PC-9 (cell line): ENCODE results near the gene CPNE7. TPM values are rescaled to one million over a fixed set of nuclear protein-coding genes. Genes with fewer than 3 reads are reported as not detected.

Experiments
- BruUV-seq: library from RNA; stranded (reverse); fragments of 400-500 nt; replicated peaks from 2 replicates; lab custom pipeline; 2021; lab: Mats Ljungman, UMichigan
- CTCF ChIA-PET: fragments of 300-600 bp; sonication (Branson Sonifier 250); formaldehyde crosslinking; loops from one replicate; lab custom pipeline; 2022; ENCODE audit warnings: antibody characterized with exemption; lab: Charles Lee
- POLR2A ChIA-PET: fragments of 300-600 bp; sonication (Branson Sonifier 250); formaldehyde crosslinking; loops from one replicate; lab custom pipeline; 2022; ENCODE audit warnings: antibody characterized with exemption; ENCODE audit not compliant: unreplicated experiment; lab: Charles Lee
- DNase-seq, 2 experiments: peaks; one replicate each; pipeline versions ENCODE4 v3.0.0 to v3.0.0-alpha.2; 2015 to 2022; ENCODE audit warnings: mixed read lengths in 1 of 2
- H2AFZ ChIP-seq: fragments of 200-600 bp; sonication (generic); 2 replicates; pipeline ENCODE4 v1.8.1; 2017; ENCODE audit warnings: antibody characterized with exemption
- H3F3A ChIP-seq: fragments of 200-600 bp; sonication (generic); 2 replicates; pipeline ENCODE4 v1.8.1; 2017; ENCODE audit warnings: antibody characterized with exemption, mild to moderate bottlenecking, low read depth; ENCODE audit not compliant: insufficient read depth
- H3K27ac ChIP-seq: fragments of 200-600 bp; sonication (generic); 2 replicates; pipeline ENCODE4 v1.6.1; 2016; ENCODE audit warnings: mixed run types
- H3K27me3 ChIP-seq: fragments of 200-600 bp; sonication (generic); 2 replicates; pipeline ENCODE4 v1.6.1; 2016; ENCODE audit warnings: low read depth, mixed run types; ENCODE audit not compliant: insufficient read depth
- H3K36me3 ChIP-seq: fragments of 200-600 bp; sonication (generic); 2 replicates; pipeline ENCODE4 v1.6.1; 2016; ENCODE audit warnings: low read depth, mixed run types
- H3K4me1 ChIP-seq: fragments of 200-600 bp; sonication (generic); replicated peaks from 2 replicates; pipeline ENCODE4 v1.6.1; 2016; ENCODE audit warnings: mixed run types; ENCODE audit not compliant: insufficient read depth
- H3K4me2 ChIP-seq: fragments of 200-600 bp; sonication (generic); 2 replicates; pipeline ENCODE4 v1.6.1; 2017; ENCODE audit warnings: mixed run types
- H3K4me3 ChIP-seq: fragments of 200-600 bp; sonication (generic); 2 replicates; pipeline ENCODE4 v1.6.1; 2016; ENCODE audit warnings: mixed run types
- H3K79me2 ChIP-seq: fragments of 200-600 bp; sonication (generic); 2 replicates; pipeline ENCODE4 v1.6.1; 2017; ENCODE audit warnings: low read depth, mixed run types
- H3K9me2 ChIP-seq: fragments of 200-600 bp; sonication (generic); 2 replicates; pipeline ENCODE4 v1.8.1; 2017; ENCODE audit warnings: mild to moderate bottlenecking; ENCODE audit not compliant: insufficient read depth
- H3K9me3 ChIP-seq: fragments of 200-600 bp; sonication (generic); 2 replicates; pipeline ENCODE4 v1.8.1; 2016; ENCODE audit warnings: low read depth; ENCODE audit not compliant: insufficient read depth
- H4K20me1 ChIP-seq: fragments of 200-600 bp; sonication (generic); 2 replicates; pipeline ENCODE4 v1.8.1; 2017; ENCODE audit not compliant: insufficient read depth
- EZH2 ChIP-seq: fragments of 200-600 bp; sonication (generic); IDR thresholded peaks from 2 replicates; pipeline ENCODE4 v1.8.0; 2017; ENCODE audit warnings: antibody characterized with exemption, low read depth
- intact Hi-C: fragments of 100-400 bp; cut with micrococcal nuclease; formaldehyde crosslinking; loops from one replicate; pipeline ENCODE4 v1.10.0; 2022; ENCODE audit not compliant: unreplicated experiment
- total RNA-seq: library from RNA; stranded (reverse); gene quantifications from 2 replicates; pipeline ENCODE4 v1.2.3, GENCODE V29; 2021
- TF ChIP-seq, protein P1 (sequence below): fragments of 200-600 bp; sonication (generic); conservative IDR thresholded peaks from 2 replicates; pipeline ENCODE4 v1.6.1; 2017; ENCODE audit warnings: mixed run types, antibody characterized with exemption, mild to moderate bottlenecking, moderate library complexity

CPNE7 gene
- total RNA-seq, 1 experiment from 2014 or later = 19.5 TPM

DNA sequence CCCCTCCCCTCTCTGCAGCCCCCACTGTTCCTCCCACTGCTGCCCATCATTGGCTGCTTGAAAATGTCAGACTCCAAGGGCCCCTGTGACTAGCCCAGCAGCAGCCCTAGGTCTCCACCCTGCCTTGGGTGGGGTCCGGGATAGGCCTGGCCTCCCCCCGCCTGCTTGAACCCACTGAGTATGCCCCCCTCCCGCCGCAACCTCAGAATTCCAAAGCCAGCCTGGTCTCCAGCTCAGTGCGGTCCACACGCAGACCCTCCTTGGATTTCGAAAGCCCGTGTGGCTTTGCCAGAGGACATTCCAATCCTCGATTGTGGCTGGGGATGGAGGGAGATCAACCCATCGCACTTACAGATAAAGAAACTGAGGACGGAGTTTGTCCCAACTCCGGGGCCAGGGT lies 44.3 kb downstream of the CPNE7 start:
- no peaks in the 10 kb centered on the region for H3K9me2 ChIP-seq
- no peaks in the 10 kb centered on the region for H3K79me2 ChIP-seq
- H2AFZ ChIP-seq = no peak overlapping the region
- H3K4me1 ChIP-seq = no peaks in the 10 kb centered on the region
- H3K4me2 ChIP-seq = no peak overlapping the region
- TF ChIP-seq, protein P1, sequence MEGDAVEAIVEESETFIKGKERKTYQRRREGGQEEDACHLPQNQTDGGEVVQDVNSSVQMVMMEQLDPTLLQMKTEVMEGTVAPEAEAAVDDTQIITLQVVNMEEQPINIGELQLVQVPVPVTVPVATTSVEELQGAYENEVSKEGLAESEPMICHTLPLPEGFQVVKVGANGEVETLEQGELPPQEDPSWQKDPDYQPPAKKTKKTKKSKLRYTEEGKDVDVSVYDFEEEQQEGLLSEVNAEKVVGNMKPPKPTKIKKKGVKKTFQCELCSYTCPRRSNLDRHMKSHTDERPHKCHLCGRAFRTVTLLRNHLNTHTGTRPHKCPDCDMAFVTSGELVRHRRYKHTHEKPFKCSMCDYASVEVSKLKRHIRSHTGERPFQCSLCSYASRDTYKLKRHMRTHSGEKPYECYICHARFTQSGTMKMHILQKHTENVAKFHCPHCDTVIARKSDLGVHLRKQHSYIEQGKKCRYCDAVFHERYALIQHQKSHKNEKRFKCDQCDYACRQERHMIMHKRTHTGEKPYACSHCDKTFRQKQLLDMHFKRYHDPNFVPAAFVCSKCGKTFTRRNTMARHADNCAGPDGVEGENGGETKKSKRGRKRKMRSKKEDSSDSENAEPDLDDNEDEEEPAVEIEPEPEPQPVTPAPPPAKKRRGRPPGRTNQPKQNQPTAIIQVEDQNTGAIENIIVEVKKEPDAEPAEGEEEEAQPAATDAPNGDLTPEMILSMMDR = no peak
- no peak for TF ChIP-seq EZH2
- no peaks in the 10 kb centered on the region for H4K20me1 ChIP-seq
- intact Hi-C loops = no loop called here
- DNase-seq = no peak
- no peak overlapping the region for H3K4me3 ChIP-seq
- H3K36me3 ChIP-seq = no peaks in the 10 kb centered on the region
- H3K9me3 ChIP-seq = no peaks in the 10 kb centered on the region
- H3F3A ChIP-seq = peaks cover 14% of the 10 kb centered on the region
- H3K27ac ChIP-seq = no peak overlapping the region
- BruUV-seq = no TSS peak
- ChIA-PET POLR2A (no interaction called here), CTCF (no interaction called here)
- H3K27me3 ChIP-seq = peaks cover 35% of the 10 kb centered on the region

DNA sequence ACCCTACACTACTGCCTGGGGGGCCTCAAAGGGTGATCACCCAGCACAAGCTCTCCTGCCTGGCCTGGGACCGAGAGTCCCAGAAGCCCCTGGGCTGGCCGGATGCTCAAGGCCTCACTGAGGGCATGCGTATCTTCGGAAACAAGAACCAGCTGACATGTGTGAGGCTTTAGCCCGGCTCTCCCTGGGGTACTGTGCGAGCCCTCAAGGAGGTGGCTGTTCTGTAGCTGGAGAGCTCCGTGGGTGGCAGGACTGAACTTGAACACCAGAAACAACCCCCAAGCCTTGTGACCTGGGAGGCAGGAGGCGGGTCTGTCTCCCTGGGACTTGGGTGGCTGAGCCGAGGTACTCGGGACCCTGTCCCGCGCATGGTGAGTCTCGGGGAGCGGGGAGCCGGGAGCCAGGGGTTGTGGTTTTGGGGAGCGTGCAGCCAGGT lies 44.9 kb downstream of the CPNE7 start:
- no TSS peak for BruUV-seq
- ChIA-PET POLR2A (no interaction called here), CTCF (no interaction called here)
- TF ChIP-seq, protein P1 = no peak
- no peak for TF ChIP-seq EZH2
- Histone ChIP-seq H3K4me3 (no peak overlapping the region), H3K4me1 (no peaks in the 10 kb centered on the region), H3K27me3 (peaks cover 40% of the 10 kb centered on the region), H3K27ac (no peak overlapping the region), H3K4me2 (no peak overlapping the region), H4K20me1 (no peaks in the 10 kb centered on the region), H2AFZ (no peak overlapping the region), H3K36me3 (no peaks in the 10 kb centered on the region), H3K9me2 (no peaks in the 10 kb centered on the region), H3K79me2 (no peaks in the 10 kb centered on the region), H3F3A (peaks cover 14% of the 10 kb centered on the region), H3K9me3 (no peaks in the 10 kb centered on the region)
- intact Hi-C loops = no loop called here
- DNase-seq = no peak

DNA sequence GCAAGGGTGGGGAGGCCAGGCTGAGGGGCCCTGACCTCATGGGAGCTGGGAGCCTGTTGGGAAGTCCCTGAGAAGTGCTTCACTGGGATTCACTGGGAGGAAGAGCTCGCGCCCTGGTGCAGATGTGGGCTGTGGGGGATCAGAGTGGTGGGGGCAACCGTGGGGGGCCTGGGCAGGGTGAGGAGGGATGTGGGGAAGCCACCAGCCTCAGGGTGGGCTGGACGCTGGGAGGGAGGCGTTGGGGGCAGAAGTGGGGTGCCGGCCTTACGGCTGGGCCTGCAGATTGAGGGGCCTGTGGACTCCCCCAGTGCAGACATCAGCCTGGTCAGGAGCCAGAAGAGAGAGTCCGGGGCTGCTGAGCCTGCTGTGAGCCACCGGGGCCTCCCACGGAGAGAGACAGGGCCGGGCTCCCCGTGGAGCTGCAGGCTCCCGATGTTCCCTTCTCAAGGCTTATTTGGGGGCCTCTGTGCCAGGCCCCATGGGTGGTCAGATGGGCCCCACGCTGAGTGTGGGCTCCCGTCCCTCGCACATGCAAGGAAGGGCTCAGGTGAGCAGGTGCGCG lies 45.7 kb downstream of the CPNE7 start:
- peaks cover 40% of the 10 kb centered on the region for H3K27me3 ChIP-seq
- no peak overlapping the region for H3K4me2 ChIP-seq
- H3K4me3 ChIP-seq = no peak overlapping the region
- intact Hi-C loops = no loop called here
- ChIA-PET POLR2A (no interaction called here), CTCF (interaction anchor here (0.7 kb wide), 1 partner anchor 176 kb away, joined by 3 read pairs; no protein-coding TSS in a partner anchor)
- no peaks in the 10 kb centered on the region for H4K20me1 ChIP-seq
- no peak overlapping the region for H2AFZ ChIP-seq
- H3K4me1 ChIP-seq = no peaks in the 10 kb centered on the region
- DNase-seq = no peak
- no peaks in the 10 kb centered on the region for H3K9me2 ChIP-seq
- H3F3A ChIP-seq = peaks cover 14% of the 10 kb centered on the region
- H3K79me2 ChIP-seq = no peaks in the 10 kb centered on the region
- no peaks in the 10 kb centered on the region for H3K36me3 ChIP-seq
- no peaks in the 10 kb centered on the region for H3K9me3 ChIP-seq
- no TSS peak for BruUV-seq
- no peak for TF ChIP-seq EZH2
- TF ChIP-seq, protein P1 = no peak
- H3K27ac ChIP-seq = no peak overlapping the region
